Endothelial cell of umbilical vein (primary cell): Measurements from ENCODE around the gene DBNDD2. TPM values are rescaled to one million over a fixed set of nuclear protein-coding genes. Genes with fewer than 3 reads are reported as not detected.

Experiments
- BruUV-seq: library from RNA; stranded (reverse); fragments of 400-500 nt; replicated peaks from 2 replicates; lab custom pipeline; 2021; lab: Mats Ljungman, UMichigan
- CTCF ChIA-PET: fragments of 300-600, 350-600 bp; sonication (Branson Sonifier 250); formaldehyde crosslinking; loops from one replicate; lab custom pipeline; 2021; ENCODE audit warnings: antibody characterized with exemption, inconsistent platforms; lab: Charles Lee
- POLR2A ChIA-PET: fragments of 300-600, 350-600 bp; sonication (Branson Sonifier 250); formaldehyde crosslinking; loops from one replicate; lab custom pipeline; 2021; ENCODE audit warnings: antibody characterized with exemption, inconsistent platforms; lab: Charles Lee
- DNase-seq: peaks from one replicate; pipeline ENCODE4 v3.0.0-alpha.2; 2011; ENCODE audit warnings: low read depth, low spot score
- FAIRE-seq: peaks from 2 replicates; lab custom pipeline; 2011; peaks lifted over from hg19 to GRCh38; lab: Jason Lieb, UNC
- H2AFZ ChIP-seq: 2 replicates; pipeline ENCODE4 v1.6.0; 2012; ENCODE audit warnings: low read depth, low read length, control low read depth, inconsistent platforms
- H3K27ac ChIP-seq: 2 replicates; pipeline ENCODE4 v1.5.1; 2011; ENCODE audit warnings: low read depth, mild to moderate bottlenecking, control low read depth, low read length, moderate library complexity; ENCODE audit not compliant: insufficient read depth
- H3K27me3 ChIP-seq, 2 experiments: 2 replicates each; pipeline versions ENCODE4 v1.6.0 to v1.6.1; 2011; ENCODE audit warnings: low read length in 2 of 2, mixed read lengths in 1 of 2; ENCODE audit not compliant: control insufficient read depth in 2 of 2, insufficient read depth in 2 of 2
- H3K36me3 ChIP-seq, 2 experiments: 2 replicates in 1 of 2; 3 replicates in 1 of 2; pipeline ENCODE4 v1.5.1; 2011; ENCODE audit warnings: low read length in 2 of 2, mild to moderate bottlenecking in 1 of 2, moderate library complexity in 1 of 2; ENCODE audit not compliant: control insufficient read depth in 2 of 2, insufficient read depth in 2 of 2; ENCODE audit errors: extremely low read depth in 1 of 2
- H3K4me1 ChIP-seq: 3 replicates; pipeline ENCODE4 v1.5.1; 2011; ENCODE audit warnings: mild to moderate bottlenecking, low read length; ENCODE audit not compliant: control insufficient read depth, insufficient read depth; ENCODE audit errors: extremely low read depth
- H3K4me2 ChIP-seq: 2 replicates; pipeline ENCODE4 v1.6.1; 2011; ENCODE audit warnings: low read length, control low read depth, mixed read lengths; ENCODE audit not compliant: insufficient read depth
- H3K4me3 ChIP-seq, 3 experiments: fragments of 200-600 bp in 1 of 3; sonication (generic), shearing (Covaris generic) in 1 of 3; replicated peaks in 1 of 3; 2 replicates each; pipeline ENCODE4 v1.5.1; 2011 to 2016; ENCODE audit warnings: control low read depth in 3 of 3, low read length in 3 of 3, mild to moderate bottlenecking in 2 of 3, inconsistent platforms in 1 of 3, low read depth in 1 of 3, moderate library complexity in 1 of 3; ENCODE audit not compliant: insufficient read depth in 1 of 3
- H3K79me2 ChIP-seq: 2 replicates; pipeline ENCODE4 v1.6.0; 2012; ENCODE audit warnings: low read length, inconsistent platforms; ENCODE audit not compliant: control insufficient read depth, insufficient read depth
- H3K9ac ChIP-seq: replicated peaks from 2 replicates; pipeline ENCODE3; 2011; ENCODE audit warnings: low read length, control low read depth; ENCODE audit not compliant: insufficient read depth; ENCODE audit errors: extremely low read depth
- H3K9me1 ChIP-seq: replicated peaks from 3 replicates; pipeline ENCODE4 v1.6.0; 2011; ENCODE audit warnings: mild to moderate bottlenecking, low read length; ENCODE audit not compliant: control insufficient read depth, insufficient read depth; ENCODE audit errors: extremely low read depth
- H3K9me3 ChIP-seq: replicated peaks from 2 replicates; pipeline ENCODE4 v1.5.1; 2012; ENCODE audit warnings: low read length, inconsistent platforms; ENCODE audit not compliant: control insufficient read depth, insufficient read depth
- H4K20me1 ChIP-seq: replicated peaks from 2 replicates; pipeline ENCODE3; 2011; ENCODE audit warnings: mild to moderate bottlenecking, low read length; ENCODE audit not compliant: control insufficient read depth, insufficient read depth; ENCODE audit errors: extremely low read depth
- CTCF ChIP-seq, 2 donors: IDR thresholded peaks; 1 replicate in 1 of 2; 2 replicates in 1 of 2; pipeline ENCODE4 v1.5.1; 2011; ENCODE audit warnings: low read length in 2 of 2, mild to moderate bottlenecking in 2 of 2, moderate library complexity in 2 of 2, control low read depth in 1 of 2, inconsistent platforms in 1 of 2, low read depth in 1 of 2; ENCODE audit not compliant: insufficient read depth in 1 of 2; ENCODE audit errors: extremely low read depth in 1 of 2
- EZH2 ChIP-seq: IDR thresholded peaks from 2 replicates; pipeline ENCODE4 v1.6.1; 2012; ENCODE audit warnings: borderline replicate concordance, low read depth, mild to moderate bottlenecking, moderate library complexity, low read length, inconsistent platforms; ENCODE audit not compliant: severe bottlenecking
- FOS ChIP-seq: IDR thresholded peaks from 2 replicates; pipeline ENCODE4 v1.6.1; 2011; ENCODE audit warnings: mild to moderate bottlenecking, low read length, moderate library complexity, borderline replicate concordance; ENCODE audit not compliant: insufficient read depth
- GATA2 ChIP-seq: IDR thresholded peaks from 2 replicates; pipeline ENCODE4 v1.7.0; 2011; ENCODE audit warnings: low read depth, mild to moderate bottlenecking, moderate library complexity, mixed read lengths, low read length; ENCODE audit not compliant: insufficient read length, insufficient read depth
- JUN ChIP-seq: IDR thresholded peaks from 2 replicates; pipeline ENCODE4 v1.6.1; 2011; ENCODE audit warnings: borderline replicate concordance, low read depth; ENCODE audit not compliant: insufficient read length, insufficient read depth
- MAX ChIP-seq: IDR thresholded peaks from 2 replicates; pipeline ENCODE4 v1.6.1; 2011; ENCODE audit not compliant: insufficient read depth, insufficient read length
- MYC ChIP-seq: IDR thresholded peaks from one replicate; pipeline ENCODE4 v1.6.1; 2011; ENCODE audit warnings: mild to moderate bottlenecking, low read depth, low read length
- POLR2A ChIP-seq: IDR thresholded peaks from 2 replicates; pipeline ENCODE4 v1.6.1; 2012; ENCODE audit warnings: low read depth, mild to moderate bottlenecking, control low read depth, low read length
- POLR2AphosphoS5 ChIP-seq: IDR thresholded peaks from 2 replicates; pipeline ENCODE4 v1.6.1; 2012; ENCODE audit warnings: low read depth, mild to moderate bottlenecking, control low read depth, low read length, moderate library complexity; ENCODE audit not compliant: insufficient read depth
- dilution Hi-C: fragments of 300-500 bp; cut with MboI; formaldehyde crosslinking; loops from one replicate; pipeline ENCODE4 v1.15.0; 2019; ENCODE audit warnings: low sequenced_read_pairs; ENCODE audit not compliant: extremely low pct_ligation_motif_present
- intact Hi-C: fragments of 100-400 bp; cut with micrococcal nuclease; formaldehyde crosslinking; loops from one replicate; pipeline ENCODE4 v1.10.0; 2022
- polyA plus RNA-seq, 4 experiments: library from polyadenylated mRNA; depleted of rRNA in 3 of 4; stranded (reverse) in 3 of 4; unstranded in 1 of 4; fragments of >200 nt; gene quantifications; 2 replicates each; pipeline versions ENCODE4 v1.2.1 to v1.2.3, GENCODE V29; 2011 to 2012; ENCODE audit warnings: missing spikeins in 1 of 4
- total RNA-seq: library from RNA; stranded (reverse); gene quantifications from 2 replicates; pipeline ENCODE4 v1.2.3, GENCODE V29; 2021

DBNDD2 gene
- total and polyA plus RNA-seq, 2 donors (not counting 3 experiments of a cell fraction or from before 2014, with no cell fraction given): 15.6 to 27.9 TPM

- BruUV-seq: no TSS peak
- peaks cover 3% of the 10 kb centered on the region for H3K4me1 ChIP-seq
- H3K79me2 ChIP-seq: no peaks in the 10 kb centered on the region
- no peak overlapping the region for H3K9ac ChIP-seq
- dilution Hi-C loops: no loop called here
- TF ChIP-seq POLR2A (no peak), MYC (no peak), POLR2AphosphoS5 (no peak), MAX (no peak), FOS (no peak), EZH2 (no peak), JUN (no peak), CTCF (IDR thresholded peaks at IDR 0.05; ENCODE audit: extremely low read depth in 1 of 2, insufficient read depth in 1 of 2, low read depth in 1 of 2, low read length in 2 of 2) (no peak), GATA2 (no peak)
- no peaks in the 10 kb centered on the region for H3K9me3 ChIP-seq
- FAIRE-seq (no peak), DNase-seq (no peak)
- H3K4me3 ChIP-seq: no peak overlapping the region
- intact Hi-C loops: no loop called here
- peaks cover under 1 to 4% of the 10 kb centered on the region in 2 experiments for H3K27me3 ChIP-seq
- CTCF ChIA-PET: interaction anchor here (1.2 kb wide), 1 partner anchor 10 kb away, joined by 3 read pairs; no protein-coding TSS in a partner anchor
- H4K20me1 ChIP-seq: no peaks in the 10 kb centered on the region
- H2AFZ ChIP-seq: no peak overlapping the region
- no peak overlapping the region for H3K27ac ChIP-seq
- H3K36me3 ChIP-seq: peaks cover 0 to 3% of the 10 kb centered on the region in 2 experiments
- no peak overlapping the region for H3K4me2 ChIP-seq
- POLR2A ChIA-PET: no interaction called here
- no peaks in the 10 kb centered on the region for H3K9me1 ChIP-seq
Measured at GRCh38 chr20:45409521-45410272, 1.6 kb downstream of the DBNDD2 start.
